Activated CD4-positive, alpha-beta memory T cell treated with anti-CD3 and anti-CD28 coated beads for 36 hours (primary cell): ENCODE data around the gene SPINK1. TPM values are rescaled to one million over a fixed set of nuclear protein-coding genes. Genes with fewer than 3 reads are reported as not detected.
A peak's percentile ranks its signal among the peaks of the same experiment; 100 is the strongest.

Source experiments
- CTCF ChIA-PET: fragments of 350-600 bp; sonication (Branson Sonifier 250); formaldehyde crosslinking; loops from one replicate; lab custom pipeline; 2021; ENCODE audit warnings: antibody characterized with exemption, inconsistent platforms; lab: Charles Lee
- POLR2A ChIA-PET: fragments of 350-600 bp; sonication (Branson Sonifier 250); formaldehyde crosslinking; loops from one replicate; lab custom pipeline; 2021; ENCODE audit warnings: antibody characterized with exemption; lab: Charles Lee
- DNase-seq: peaks from one replicate; pipeline ENCODE4 v3.0.0-alpha.2; 2020
- H3K27ac Mint-ChIP-seq: one replicate; pipeline ENCODE4 v1.8.0; 2021; ENCODE audit warnings: mixed read lengths
- H3K27me3 Mint-ChIP-seq: one replicate; pipeline ENCODE4 v1.8.0; 2021; ENCODE audit warnings: mixed read lengths
- H3K36me3 Mint-ChIP-seq: one replicate; pipeline ENCODE4 v1.8.0; 2021; ENCODE audit warnings: mixed read lengths
- H3K4me1 Mint-ChIP-seq: one replicate; pipeline ENCODE4 v1.8.0; 2021; ENCODE audit warnings: low read depth, mixed read lengths
- H3K4me3 Mint-ChIP-seq: one replicate; pipeline ENCODE4 v1.8.0; 2021; ENCODE audit warnings: mild to moderate bottlenecking, mixed read lengths
- H3K9me3 Mint-ChIP-seq: one replicate; pipeline ENCODE4 v1.8.0; 2021; ENCODE audit warnings: mixed read lengths
- intact Hi-C: fragments of 100-400 bp; cut with micrococcal nuclease; formaldehyde crosslinking; loops from one replicate; pipeline ENCODE4 v1.15.1; 2023
- total RNA-seq, 2 experiments: library from RNA; stranded (reverse); gene quantifications; one replicate each; pipeline ENCODE4 v1.2.3, GENCODE V29; 2021

The SPINK1 gene
- total RNA-seq, 2 experiments from 2014 or later = not detected

DNA sequence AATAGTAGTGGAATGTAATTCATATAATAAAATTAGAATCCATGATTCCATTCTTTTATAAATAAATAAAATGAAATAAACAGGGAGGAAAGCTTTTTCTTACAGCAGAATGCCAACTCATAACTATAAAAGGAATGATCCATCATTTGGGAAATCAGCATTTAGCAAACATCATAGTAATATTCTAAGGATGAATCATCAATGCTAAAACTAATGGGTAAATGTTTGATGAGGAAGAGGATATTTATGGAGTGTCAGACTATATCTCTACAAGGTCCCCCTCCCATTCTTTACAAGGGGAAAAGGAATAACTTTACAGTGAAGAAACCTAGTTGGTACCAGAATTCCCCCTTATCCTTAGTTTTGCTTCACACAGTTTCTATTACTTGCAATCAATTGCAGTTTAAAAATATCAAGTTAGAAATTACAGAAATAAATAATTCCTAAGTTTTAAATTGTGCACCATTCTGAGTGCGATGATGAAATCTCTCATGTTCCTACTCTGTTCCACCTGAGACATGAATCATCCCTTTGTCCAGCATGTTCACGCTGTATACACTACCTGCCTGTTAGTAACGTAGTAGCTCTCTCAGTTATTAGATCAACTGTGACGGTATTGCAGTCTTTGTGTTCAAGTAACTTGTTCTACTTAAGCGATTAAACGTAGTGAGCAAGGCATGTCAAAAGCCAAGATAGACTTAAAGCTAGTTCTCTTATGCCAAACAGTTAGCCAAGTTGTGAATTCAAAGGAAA lies 34.7 kb downstream of the SPINK1 start:
- ChIA-PET POLR2A (no interaction called here), CTCF (no interaction called here)
- no peak overlapping the region for H3K4me3 Mint-ChIP-seq
- no peak for DNase-seq
- peaks cover 3% of the 10 kb centered on the region for H3K27me3 Mint-ChIP-seq
- no peaks in the 10 kb centered on the region for H3K4me1 Mint-ChIP-seq
- H3K36me3 Mint-ChIP-seq = no peaks in the 10 kb centered on the region
- H3K27ac Mint-ChIP-seq = no peak overlapping the region
- intact Hi-C loops = no loop called here
- H3K9me3 Mint-ChIP-seq = no peaks in the 10 kb centered on the region

DNA sequence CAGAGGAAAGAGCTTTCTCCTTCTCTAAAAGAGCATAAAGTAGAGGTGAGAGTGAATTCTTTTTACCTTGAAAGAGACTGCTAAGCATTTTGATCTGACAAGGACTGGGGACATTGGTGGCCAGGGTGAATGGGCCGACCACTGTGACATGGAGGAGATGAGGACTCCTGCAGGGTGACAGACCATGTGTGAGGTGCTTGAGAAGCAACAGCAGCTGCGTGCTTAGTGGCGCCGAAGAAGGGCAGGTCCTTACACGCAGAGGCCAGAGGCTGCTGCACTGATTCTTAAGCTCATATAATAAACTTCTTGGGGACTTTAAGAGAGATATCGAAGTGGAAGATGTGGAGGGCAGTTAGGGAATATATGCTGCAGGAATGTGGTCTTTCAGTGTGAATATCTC lies 40.3 kb downstream of the SPINK1 start:
- no peak overlapping the region for H3K4me3 Mint-ChIP-seq

DNA sequence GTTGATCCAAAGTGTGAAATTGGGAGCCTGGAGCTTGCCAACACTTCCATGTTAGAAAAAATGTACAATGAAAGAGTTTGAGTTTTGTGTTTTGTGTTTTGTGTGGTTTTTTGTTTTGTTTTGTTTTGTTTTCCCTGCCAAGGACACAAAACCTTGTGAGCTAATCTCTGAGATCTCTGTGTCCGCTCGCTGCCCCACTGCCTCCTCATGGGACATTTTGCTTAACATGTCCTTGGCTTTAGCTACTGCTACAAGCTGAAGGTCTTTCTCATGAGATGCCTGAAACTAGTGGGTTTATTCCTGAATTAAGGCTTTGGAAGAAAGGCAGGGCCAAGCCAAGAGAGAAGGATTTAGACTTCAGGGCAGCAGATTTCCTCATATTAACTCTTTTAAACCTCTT lies 41.7 kb downstream of the SPINK1 start:
- no peak for DNase-seq
- Mint-ChIP-seq H3K4me1 (no peaks in the 10 kb centered on the region), H3K4me3 (no peak overlapping the region), H3K27me3 (no peaks in the 10 kb centered on the region), H3K27ac (no peak overlapping the region), H3K36me3 (no peaks in the 10 kb centered on the region), H3K9me3 (no peaks in the 10 kb centered on the region)
- CTCF ChIA-PET = no interaction called here
- POLR2A ChIA-PET = no interaction called here
- intact Hi-C loops = no loop called here

More for the DNA sequence above, 40.3 kb downstream of the SPINK1 start:
- intact Hi-C loops = no loop called here
- CTCF ChIA-PET = no interaction called here
- Mint-ChIP-seq H3K9me3 (no peaks in the 10 kb centered on the region), H3K36me3 (no peaks in the 10 kb centered on the region), H3K4me1 (no peaks in the 10 kb centered on the region), H3K27ac (no peak overlapping the region), H3K27me3 (no peaks in the 10 kb centered on the region)
- POLR2A ChIA-PET = no interaction called here
- no peak for DNase-seq

DNA sequence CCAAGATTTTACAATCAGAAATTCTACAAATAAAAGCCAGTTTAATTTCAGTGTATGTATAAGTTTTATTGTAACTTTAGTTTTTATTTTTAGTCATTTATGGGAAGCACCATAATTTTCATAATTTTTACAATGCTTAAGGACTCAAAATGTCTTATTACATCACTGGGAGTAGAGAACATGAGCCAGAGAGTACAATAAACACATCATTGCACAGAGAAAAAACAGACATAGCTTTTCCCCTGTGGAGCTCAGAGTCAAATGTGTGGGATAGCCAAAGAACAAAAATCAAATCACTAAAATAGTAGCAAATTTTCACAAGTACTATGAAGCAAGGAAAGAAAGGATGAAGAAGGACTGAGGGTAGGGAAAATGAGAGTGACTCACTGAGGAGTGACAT lies 43.4 kb downstream of the SPINK1 start:
- DNase-seq = no peak
- H3K9me3 Mint-ChIP-seq = no peaks in the 10 kb centered on the region
- no peak overlapping the region for H3K27ac Mint-ChIP-seq
- no peak overlapping the region for H3K4me3 Mint-ChIP-seq
- ChIA-PET CTCF (no interaction called here), POLR2A (no interaction called here)
- no peaks in the 10 kb centered on the region for H3K27me3 Mint-ChIP-seq
- no peaks in the 10 kb centered on the region for H3K36me3 Mint-ChIP-seq
- intact Hi-C loops = no loop called here
- H3K4me1 Mint-ChIP-seq = no peaks in the 10 kb centered on the region

DNA sequence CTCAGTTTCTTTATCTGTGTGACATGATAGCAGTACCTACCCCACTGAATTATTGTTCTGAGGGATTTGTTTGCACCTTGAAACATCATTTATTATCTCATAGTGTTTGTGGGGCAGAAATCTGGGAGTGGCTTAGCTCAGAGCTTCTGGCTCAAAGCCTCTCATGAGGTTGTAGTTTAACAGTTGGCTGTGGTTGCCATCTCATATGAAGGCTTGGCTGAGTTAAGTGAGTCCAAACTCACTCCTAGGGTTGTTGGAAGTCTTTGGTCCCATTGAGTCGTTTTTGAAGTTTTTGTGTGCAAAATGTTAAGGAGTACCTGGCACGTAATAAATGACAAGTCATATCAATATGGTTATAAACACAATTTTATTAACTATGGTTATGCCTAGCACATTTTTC lies 45.3 kb downstream of the SPINK1 start:
- peaks cover 2% of the 10 kb centered on the region for H3K4me1 Mint-ChIP-seq
- H3K9me3 Mint-ChIP-seq = no peaks in the 10 kb centered on the region
- no peaks in the 10 kb centered on the region for H3K36me3 Mint-ChIP-seq
- H3K4me3 Mint-ChIP-seq = no peak overlapping the region
- ChIA-PET POLR2A (no interaction called here), CTCF (no interaction called here)
- DNase-seq = no peak
- H3K27me3 Mint-ChIP-seq = peaks cover 3% of the 10 kb centered on the region
- no peak overlapping the region for H3K27ac Mint-ChIP-seq
- intact Hi-C loops = no loop called here

DNA sequence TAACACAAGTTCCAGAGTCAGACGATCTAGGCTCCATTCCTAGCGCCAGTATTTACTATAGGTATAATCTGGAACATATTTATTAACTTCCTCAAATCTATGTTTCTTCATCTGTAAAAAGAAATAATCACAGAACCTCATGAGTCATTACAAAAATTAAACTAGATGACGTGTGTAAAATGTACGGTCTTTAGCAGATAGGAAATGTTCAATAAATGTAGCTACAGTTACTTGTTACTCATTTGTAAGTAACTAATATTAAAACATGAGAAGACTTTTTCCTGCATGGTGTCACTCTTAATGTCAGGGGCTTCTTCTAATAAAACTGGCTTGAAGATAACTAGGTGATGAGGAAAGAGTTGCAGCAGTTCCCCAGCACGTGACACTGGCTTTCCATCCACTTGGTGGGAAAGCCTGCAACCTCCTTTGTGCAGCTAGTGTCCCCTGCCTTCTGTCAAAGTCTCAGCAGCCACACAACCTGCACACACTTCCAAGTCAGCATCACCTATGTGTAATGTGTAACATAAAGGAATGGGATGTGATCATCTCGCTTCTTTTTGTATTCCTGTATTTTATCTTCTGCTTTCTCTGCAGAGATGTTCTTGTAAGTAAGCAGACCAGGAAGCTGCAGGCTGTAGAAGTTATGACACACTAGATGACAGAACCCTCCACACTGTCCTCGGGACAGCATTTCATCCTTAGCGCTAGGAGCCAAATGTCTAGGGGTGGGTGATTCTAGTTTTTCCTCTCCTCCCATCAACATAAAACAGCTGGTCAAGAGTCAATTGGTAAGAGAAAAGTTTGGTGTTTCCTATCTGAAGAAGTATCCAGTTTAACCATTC lies 47.1 kb downstream of the SPINK1 start:
- Mint-ChIP-seq H3K27me3 (peaks cover 3% of the 10 kb centered on the region), H3K36me3 (no peaks in the 10 kb centered on the region), H3K27ac (no peak overlapping the region), H3K4me3 (no peak overlapping the region), H3K4me1 (peaks cover 2% of the 10 kb centered on the region), H3K9me3 (no peaks in the 10 kb centered on the region)
- CTCF ChIA-PET = no interaction called here
- POLR2A ChIA-PET = no interaction called here
- intact Hi-C loops = no loop called here
- DNase-seq = no peak

DNA sequence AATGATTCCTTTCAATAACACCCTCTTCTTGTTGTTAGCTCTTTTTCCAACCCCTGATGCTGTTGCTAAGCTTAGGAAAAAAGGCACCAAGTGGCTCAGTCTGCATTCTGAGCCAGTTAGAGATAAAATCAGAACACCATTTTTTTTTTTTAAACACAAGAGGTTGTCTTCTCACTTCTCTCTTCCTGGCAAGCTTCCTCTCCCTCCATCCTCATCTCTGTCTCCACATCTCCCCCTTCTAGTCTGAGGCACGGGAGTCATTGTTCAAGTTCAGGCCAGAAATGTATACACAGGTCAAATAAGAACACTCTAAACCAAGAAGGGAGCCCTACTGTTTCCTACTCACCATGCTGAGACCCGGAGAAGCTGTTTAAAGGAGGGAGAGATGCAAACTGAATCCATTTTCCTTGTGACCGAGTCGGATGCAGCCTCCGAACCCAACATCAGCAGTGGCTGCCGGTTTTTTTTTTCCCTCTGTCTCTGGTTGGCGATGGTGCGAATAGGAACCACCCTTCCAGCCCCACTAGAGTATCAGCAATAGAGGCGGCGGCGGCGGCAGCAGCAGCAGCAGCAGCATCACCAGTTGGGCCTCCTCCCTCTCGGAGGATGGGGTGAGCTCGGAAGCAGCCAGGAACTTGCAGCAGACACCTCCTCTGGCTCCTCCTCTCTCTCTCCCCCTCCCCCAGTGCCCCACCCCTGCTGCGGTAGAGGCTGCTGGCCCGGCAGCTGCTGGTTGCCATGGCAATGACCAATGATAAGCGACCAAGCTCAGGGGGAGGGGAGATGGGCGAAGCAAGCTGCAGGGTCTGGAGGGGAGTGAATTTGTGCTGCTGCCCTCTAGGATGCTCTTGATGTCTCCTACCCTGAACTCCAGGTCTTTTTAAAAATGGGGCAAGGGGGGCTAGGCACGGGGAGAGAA lies 49.1 kb downstream of the SPINK1 start, which contains the start of gene JAKMIP2:
Gene JAKMIP2 (minus strand): TSS at position 619 of the 919 bp plus-strand sequence. CDS start 110,922 bp downstream, outside the sequence.
- Mint-ChIP-seq H3K4me1 (peaks cover 2% of the 10 kb centered on the region), H3K4me3 (peak within 1 kb of the TSS; percentile 70), H3K27ac (no peak within 1 kb of the TSS), H3K36me3 (no peaks in the 10 kb centered on the region), H3K9me3 (no peaks in the 10 kb centered on the region), H3K27me3 (peaks cover 3% of the 10 kb centered on the region)
- DNase-seq = peak; percentile 69
- POLR2A ChIA-PET = interaction anchor here (1.3 kb wide), 1 partner anchor 28 kb away, joined by 3 read pairs; no protein-coding TSS in a partner anchor
- intact Hi-C loops = no loop called here
- CTCF ChIA-PET = no interaction called here

DNA sequence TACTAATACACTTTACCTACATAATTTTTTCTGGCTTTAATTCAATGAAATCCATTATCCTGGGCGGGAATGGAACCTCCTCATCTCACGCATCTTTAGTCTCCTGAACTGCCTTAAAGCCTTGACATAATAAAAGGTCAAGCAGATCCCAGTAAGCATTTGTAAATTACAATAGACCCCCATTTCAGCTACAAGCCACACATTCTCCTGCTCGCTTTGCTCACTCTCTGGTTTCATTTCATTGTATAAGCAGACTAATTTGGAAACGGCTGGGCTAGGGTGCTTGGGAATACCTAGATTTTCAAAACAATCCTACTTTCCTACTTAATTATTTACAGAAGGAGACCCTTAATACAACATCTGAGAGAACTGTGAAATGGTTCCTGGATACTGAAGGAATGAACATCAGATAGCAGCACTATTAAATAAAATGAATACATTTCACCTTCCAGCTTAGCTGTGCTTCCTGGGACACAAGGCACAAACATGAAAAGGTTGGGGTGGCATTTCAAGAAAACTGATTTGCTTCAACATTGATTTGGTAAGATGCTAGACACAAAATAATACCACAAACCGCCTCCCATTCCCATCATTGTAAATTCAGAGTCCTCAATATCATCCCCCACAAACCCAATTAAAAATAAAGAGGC lies 50.4 kb downstream of the SPINK1 start:
- intact Hi-C loops = no loop called here
- Mint-ChIP-seq H3K4me1 (peaks cover 2% of the 10 kb centered on the region), H3K27ac (no peak overlapping the region), H3K4me3 (no peak overlapping the region), H3K9me3 (no peaks in the 10 kb centered on the region), H3K27me3 (peaks cover 3% of the 10 kb centered on the region), H3K36me3 (no peaks in the 10 kb centered on the region)
- CTCF ChIA-PET = no interaction called here
- no peak for DNase-seq
- POLR2A ChIA-PET = no interaction called here

DNA sequence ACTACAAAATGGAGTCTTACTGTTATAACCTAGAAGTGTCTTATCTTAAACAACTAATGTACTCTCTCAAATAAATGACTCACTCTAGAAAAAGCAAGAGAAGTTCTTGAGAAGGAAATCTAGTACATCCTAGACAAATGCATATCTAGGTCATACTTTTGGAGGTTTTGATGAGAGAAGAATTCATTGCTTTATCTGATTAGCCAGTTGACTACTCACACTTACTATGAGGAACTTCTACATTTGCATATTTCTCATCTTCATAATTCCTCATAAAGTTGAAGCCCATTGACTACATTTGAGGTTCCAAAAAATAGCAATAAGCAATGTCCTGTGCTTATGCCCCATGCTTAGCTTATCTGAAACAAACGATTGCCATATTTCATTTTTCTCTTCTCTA lies 51.8 kb downstream of the SPINK1 start:
- ChIA-PET CTCF (no interaction called here), POLR2A (no interaction called here)
- H3K4me1 Mint-ChIP-seq = peaks cover 2% of the 10 kb centered on the region
- H3K27me3 Mint-ChIP-seq = peaks cover 3% of the 10 kb centered on the region
- H3K4me3 Mint-ChIP-seq = no peak overlapping the region
- no peak overlapping the region for H3K27ac Mint-ChIP-seq
- H3K36me3 Mint-ChIP-seq = no peaks in the 10 kb centered on the region
- H3K9me3 Mint-ChIP-seq = peaks cover 3% of the 10 kb centered on the region
- intact Hi-C loops = no loop called here
- DNase-seq = no peak

DNA sequence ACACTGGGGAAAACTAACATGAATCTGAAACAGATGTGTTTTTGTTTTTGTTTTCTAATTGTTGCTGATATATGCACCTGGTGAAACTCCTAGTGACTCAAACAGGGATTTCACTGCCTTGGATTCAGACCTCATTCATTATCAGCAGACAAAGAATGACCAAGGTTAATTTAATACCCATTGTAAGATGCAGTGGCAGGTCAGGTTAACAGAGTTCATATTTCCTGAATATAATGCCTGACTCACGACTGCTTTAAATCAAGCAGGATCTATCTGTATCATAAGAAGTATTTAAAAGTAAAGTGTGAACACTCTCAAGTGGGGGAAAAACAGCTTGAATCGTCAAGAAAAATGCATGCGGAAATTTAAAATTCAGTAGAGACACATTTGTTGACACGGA lies 54.5 kb downstream of the SPINK1 start:
- H3K36me3 Mint-ChIP-seq = no peaks in the 10 kb centered on the region
- H3K4me3 Mint-ChIP-seq = no peak overlapping the region
- peaks cover 2% of the 10 kb centered on the region for H3K4me1 Mint-ChIP-seq
- no peak overlapping the region for H3K27ac Mint-ChIP-seq
- H3K27me3 Mint-ChIP-seq = peaks cover 3% of the 10 kb centered on the region
- H3K9me3 Mint-ChIP-seq = peaks cover 3% of the 10 kb centered on the region
- no peak for DNase-seq
- ChIA-PET CTCF (no interaction called here), POLR2A (no interaction called here)
- intact Hi-C loops = no loop called here
